Endometrium (tissue), 2 donors: Measurements from ENCODE around the gene AOC3.
"Not testable (repeated sequence)": the region's sequence is repeated elsewhere in the genome, so short reads cannot be mapped to it uniquely, and the experiment has no call there.

Experiments
- FAIRE-seq: peaks from 2 replicates; lab custom pipeline; 2012; peaks lifted over from hg19 to GRCh38; lab: Jason Lieb, UNC
- donor health status: control.
- donor health status: control.

AOC3 gene

GRCh38 chr17:42867694-42868261, 16.8 kb downstream of the AOC3 start:
- FAIRE-seq = not testable (repeated sequence)

- FAIRE-seq = no peak
These were observed 17.3 kb downstream of the AOC3 start for GRCh38 chr17:42868338-42868737.

GRCh38 chr17:42871647-42872046, 20.6 kb downstream of the AOC3 start:
- no peak for FAIRE-seq

- FAIRE-seq = no peak
These were observed 21.4 kb downstream of the AOC3 start for GRCh38 chr17:42872251-42872965.

- FAIRE-seq = no peak
These were observed 22.3 kb downstream of the AOC3 start for GRCh38 chr17:42873315-42873714.

- FAIRE-seq = not testable (repeated sequence)
These were observed 23.1 kb downstream of the AOC3 start for GRCh38 chr17:42873932-42874695.

- FAIRE-seq = no peak
These were observed 26.0 kb downstream of the AOC3 start for GRCh38 chr17:42877037-42877436.

GRCh38 chr17:42878123-42878880, 27.3 kb downstream of the AOC3 start:
- no peak for FAIRE-seq

- FAIRE-seq = no peak
These were observed 28.1 kb downstream of the AOC3 start for GRCh38 chr17:42878924-42879595.

- no peak for FAIRE-seq
These were observed 28.6 kb downstream of the AOC3 start for GRCh38 chr17:42879596-42879985.

GRCh38 chr17:42880776-42881310, 29.8 kb downstream of the AOC3 start:
- no peak for FAIRE-seq

- not testable (repeated sequence) for FAIRE-seq
These were observed 30.7 kb downstream of the AOC3 start for GRCh38 chr17:42881706-42882105.

- FAIRE-seq = no peak
These were observed 31.2 kb downstream of the AOC3 start for GRCh38 chr17:42882166-42882565.

- no peak for FAIRE-seq
These were observed 33.0 kb downstream of the AOC3 start for GRCh38 chr17:42883802-42884558.

GRCh38 chr17:42885806-42886205, 34.8 kb downstream of the AOC3 start:
- FAIRE-seq = not testable (repeated sequence)

- no peak for FAIRE-seq
These were observed 35.5 kb downstream of the AOC3 start for GRCh38 chr17:42886283-42887176.

- no peak for FAIRE-seq
These were observed 38.8 kb downstream of the AOC3 start for GRCh38 chr17:42889809-42890208.

GRCh38 chr17:42891539-42892152, 40.6 kb downstream of the AOC3 start:
- FAIRE-seq = no peak

- no peak for FAIRE-seq
These were observed 42.4 kb downstream of the AOC3 start for GRCh38 chr17:42893359-42893758.
